DND-41 (cell line): ENCODE data around the gene COPS8.

ENCODE experiments used
- ATAC-seq: fragments of 200-7000 bp; cut with Tn5 transposase; 3 replicates; pipeline ENCODE4 v1.9.1; 2021; ENCODE audit warnings: low read depth; ENCODE audit not compliant: insufficient read depth
- DNase-seq: peaks from one replicate; pipeline ENCODE4 v3.0.0-alpha.2; 2020
- H2AFZ ChIP-seq: 2 replicates; pipeline ENCODE4 v1.6.0; 2012; ENCODE audit warnings: low read depth, low read length
- H3K27ac ChIP-seq: 2 replicates; pipeline ENCODE4 v1.5.1; 2012; ENCODE audit warnings: low read length, inconsistent platforms
- H3K27me3 ChIP-seq: fragments of 200-600 bp; sonication (generic); 2 replicates; pipeline ENCODE4 v1.6.0; 2012; ENCODE audit warnings: low read length, mild to moderate bottlenecking, inconsistent platforms; ENCODE audit not compliant: insufficient read depth, poor library complexity
- H3K36me3 ChIP-seq: 2 replicates; pipeline ENCODE4 v1.5.1; 2012; ENCODE audit warnings: low read length, inconsistent platforms; ENCODE audit not compliant: insufficient read depth
- H3K4me1 ChIP-seq: 2 replicates; pipeline ENCODE4 v1.5.1; 2012; ENCODE audit warnings: mild to moderate bottlenecking, low read length; ENCODE audit not compliant: insufficient read depth
- H3K4me2 ChIP-seq: 2 replicates; pipeline ENCODE4 v1.6.0; 2012; ENCODE audit warnings: mild to moderate bottlenecking, moderate library complexity, low read length, inconsistent platforms; ENCODE audit not compliant: insufficient read depth
- H3K4me3 ChIP-seq, 2 experiments: fragments of 200-600 bp in 1 of 2; shearing (Covaris generic) in 1 of 2; 2 replicates each; pipeline ENCODE4 v1.5.1; 2012 to 2016; ENCODE audit warnings: inconsistent platforms in 2 of 2, low read length in 2 of 2, mild to moderate bottlenecking in 2 of 2, low read depth in 1 of 2, moderate library complexity in 1 of 2
- H3K79me2 ChIP-seq: 2 replicates; pipeline ENCODE4 v1.6.0; 2012; ENCODE audit warnings: low read length, inconsistent platforms; ENCODE audit not compliant: insufficient read depth
- H3K9ac ChIP-seq: 2 replicates; pipeline ENCODE4 v1.6.0; 2012; ENCODE audit warnings: low read depth, mild to moderate bottlenecking, inconsistent platforms, low read length, moderate library complexity
- H3K9me3 ChIP-seq: 2 replicates; pipeline ENCODE4 v1.5.1; 2012; ENCODE audit warnings: low read length, moderate library complexity, mild to moderate bottlenecking, inconsistent platforms; ENCODE audit not compliant: insufficient read depth, severe bottlenecking
- H4K20me1 ChIP-seq: 2 replicates; pipeline ENCODE4 v1.6.0; 2012; ENCODE audit warnings: low read length; ENCODE audit not compliant: insufficient read depth
- EZH2 ChIP-seq: IDR thresholded peaks from 3 replicates; pipeline ENCODE4 v1.6.1; 2012; ENCODE audit warnings: borderline replicate concordance, low read depth, mild to moderate bottlenecking, moderate library complexity, low read length, inconsistent platforms; ENCODE audit not compliant: severe bottlenecking
- TF ChIP-seq, protein P1 (sequence below): IDR thresholded peaks from 2 replicates; pipeline ENCODE4 v1.5.1; 2012; ENCODE audit warnings: borderline replicate concordance, low read length, moderate library complexity, mild to moderate bottlenecking; ENCODE audit not compliant: poor library complexity, severe bottlenecking; ENCODE audit errors: extremely low read depth

COPS8 gene

DNA sequence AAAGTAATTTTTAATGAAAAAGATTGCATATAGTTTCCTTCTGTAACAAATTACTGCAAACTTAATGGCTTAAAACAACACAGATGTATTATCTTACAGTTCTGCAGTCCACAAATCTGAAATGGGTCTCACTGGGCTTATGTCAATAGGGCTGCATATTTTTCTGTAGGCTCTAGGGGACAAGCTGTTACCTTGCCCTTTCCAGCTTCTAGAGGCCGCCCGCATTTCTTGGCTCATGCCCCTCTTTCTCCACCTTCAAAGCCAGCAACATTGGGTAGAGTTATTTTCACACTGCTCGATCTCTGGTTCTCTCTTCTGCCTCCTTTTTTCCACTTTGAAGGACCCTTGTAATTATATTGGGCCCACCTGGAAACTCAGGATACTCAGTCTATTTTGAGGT lies 16.7 kb downstream of the COPS8 start:
- Histone ChIP-seq H3K27me3 (no peaks in the 10 kb centered on the region), H3K27ac (no peak overlapping the region), H3K9ac (no peak overlapping the region), H3K4me1 (no peaks in the 10 kb centered on the region), H2AFZ (no peak overlapping the region), H3K4me2 (no peak overlapping the region), H3K79me2 (no peaks in the 10 kb centered on the region), H3K36me3 (peaks cover 48% of the 10 kb centered on the region), H3K9me3 (no peaks in the 10 kb centered on the region), H3K4me3 (no peak overlapping the region), H4K20me1 (no peaks in the 10 kb centered on the region)
- DNase-seq (no peak), ATAC-seq (no peak)
- TF ChIP-seq, protein P1, sequence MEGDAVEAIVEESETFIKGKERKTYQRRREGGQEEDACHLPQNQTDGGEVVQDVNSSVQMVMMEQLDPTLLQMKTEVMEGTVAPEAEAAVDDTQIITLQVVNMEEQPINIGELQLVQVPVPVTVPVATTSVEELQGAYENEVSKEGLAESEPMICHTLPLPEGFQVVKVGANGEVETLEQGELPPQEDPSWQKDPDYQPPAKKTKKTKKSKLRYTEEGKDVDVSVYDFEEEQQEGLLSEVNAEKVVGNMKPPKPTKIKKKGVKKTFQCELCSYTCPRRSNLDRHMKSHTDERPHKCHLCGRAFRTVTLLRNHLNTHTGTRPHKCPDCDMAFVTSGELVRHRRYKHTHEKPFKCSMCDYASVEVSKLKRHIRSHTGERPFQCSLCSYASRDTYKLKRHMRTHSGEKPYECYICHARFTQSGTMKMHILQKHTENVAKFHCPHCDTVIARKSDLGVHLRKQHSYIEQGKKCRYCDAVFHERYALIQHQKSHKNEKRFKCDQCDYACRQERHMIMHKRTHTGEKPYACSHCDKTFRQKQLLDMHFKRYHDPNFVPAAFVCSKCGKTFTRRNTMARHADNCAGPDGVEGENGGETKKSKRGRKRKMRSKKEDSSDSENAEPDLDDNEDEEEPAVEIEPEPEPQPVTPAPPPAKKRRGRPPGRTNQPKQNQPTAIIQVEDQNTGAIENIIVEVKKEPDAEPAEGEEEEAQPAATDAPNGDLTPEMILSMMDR = no peak
- TF ChIP-seq EZH2 = no peak

DNA sequence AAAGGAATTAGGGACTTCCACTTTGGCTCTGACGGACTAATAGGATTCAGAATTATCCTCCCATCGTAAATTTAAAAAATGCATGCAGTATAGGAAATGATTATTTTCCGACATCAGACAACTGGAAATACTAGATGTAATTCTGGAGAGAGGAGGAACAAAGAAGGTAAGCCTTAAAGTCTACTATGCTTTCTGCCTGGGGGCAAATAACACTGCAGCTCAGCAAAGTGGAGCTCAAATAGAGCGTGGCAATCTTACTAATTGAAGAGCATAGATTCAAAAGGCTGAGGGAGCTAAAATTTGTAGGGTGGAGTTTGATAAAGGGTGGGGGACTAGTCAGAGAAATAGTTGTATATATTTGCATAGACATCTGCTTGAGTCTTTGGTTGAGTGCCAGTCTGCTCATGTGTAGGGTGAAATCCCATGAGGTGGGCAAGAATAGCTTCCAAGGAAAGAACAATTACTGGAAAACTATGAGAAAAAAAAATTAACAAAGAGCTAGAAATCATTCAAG lies 23.8 kb downstream of the COPS8 start:
- no peak overlapping the region for H2AFZ ChIP-seq
- peaks cover 3% of the 10 kb centered on the region for H3K9me3 ChIP-seq
- no peak for TF ChIP-seq EZH2
- TF ChIP-seq, protein P1 = no peak
- H3K27me3 ChIP-seq = no peaks in the 10 kb centered on the region
- H3K36me3 ChIP-seq = no peaks in the 10 kb centered on the region; the same call in 1 of the 2 replicates
- no peaks in the 10 kb centered on the region for H3K4me1 ChIP-seq
- no peak overlapping the region for H3K9ac ChIP-seq
- no peak overlapping the region for H3K4me2 ChIP-seq
- DNase-seq = no peak
- H4K20me1 ChIP-seq = no peaks in the 10 kb centered on the region
- H3K79me2 ChIP-seq = no peaks in the 10 kb centered on the region
- no peak for ATAC-seq
- no peak overlapping the region for H3K4me3 ChIP-seq
- H3K27ac ChIP-seq = no peak overlapping the region

DNA sequence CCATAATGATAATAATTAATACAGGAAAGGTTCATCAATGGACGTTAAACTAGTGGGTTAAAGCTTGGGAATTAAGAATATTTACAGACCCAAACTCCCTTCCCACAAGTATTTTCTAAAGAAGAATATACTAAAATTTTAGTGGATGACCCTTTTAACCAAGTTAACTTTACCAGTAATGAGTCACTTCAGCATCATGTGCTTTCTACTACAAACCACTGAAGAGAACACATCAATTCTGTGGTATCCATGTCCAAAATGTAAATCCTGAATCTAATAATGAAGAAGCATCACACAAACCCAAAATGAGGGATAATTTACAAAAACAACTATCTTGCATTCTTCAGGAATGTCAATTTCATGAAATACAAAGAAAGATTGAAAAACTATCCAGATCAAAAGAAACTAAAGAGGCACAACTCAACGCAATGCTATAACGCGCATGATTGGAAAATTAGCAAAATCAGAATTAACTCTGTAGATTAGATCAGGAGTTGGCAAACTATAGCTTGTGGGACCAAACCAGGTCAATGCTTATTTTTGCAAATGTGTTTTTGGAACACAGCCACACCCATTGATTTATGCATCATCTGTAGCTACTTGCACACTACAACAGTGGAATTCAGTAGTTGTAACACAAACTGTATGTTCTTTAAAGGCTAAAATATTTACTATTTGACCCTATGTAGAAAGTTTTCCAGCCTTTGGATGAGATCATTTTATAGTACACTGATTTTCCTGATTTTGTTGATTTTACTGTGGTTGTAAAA lies 27.5 kb downstream of the COPS8 start:
- H3K27me3 ChIP-seq = no peaks in the 10 kb centered on the region
- TF ChIP-seq EZH2 = no peak
- TF ChIP-seq, protein P1 = no peak
- no peak overlapping the region for H3K27ac ChIP-seq
- DNase-seq (no peak), ATAC-seq (no peak)
- H2AFZ ChIP-seq = no peak overlapping the region
- no peaks in the 10 kb centered on the region for H3K4me1 ChIP-seq
- H4K20me1 ChIP-seq = no peaks in the 10 kb centered on the region
- no peaks in the 10 kb centered on the region for H3K36me3 ChIP-seq
- H3K9me3 ChIP-seq = peaks cover 3% of the 10 kb centered on the region
- no peaks in the 10 kb centered on the region for H3K79me2 ChIP-seq
- no peak overlapping the region for H3K9ac ChIP-seq
- no peak overlapping the region for H3K4me2 ChIP-seq
- no peak overlapping the region for H3K4me3 ChIP-seq
